Activated T-cell treated with anti-CD3 and anti-CD28 coated beads, Interleukin-2, amount 50 U/mL, for 48 hours (primary cell): ENCODE data around the gene AGR3.

ENCODE experiments used
- DNase-seq, 2 experiments: peaks; one replicate each; pipeline ENCODE4 v3.0.0-alpha.2; 2020

AGR3 gene

GRCh38 chr7:16818732-16819131 lies 63.1 kb downstream of the AGR3 start:
- no peak for DNase-seq

DNA sequence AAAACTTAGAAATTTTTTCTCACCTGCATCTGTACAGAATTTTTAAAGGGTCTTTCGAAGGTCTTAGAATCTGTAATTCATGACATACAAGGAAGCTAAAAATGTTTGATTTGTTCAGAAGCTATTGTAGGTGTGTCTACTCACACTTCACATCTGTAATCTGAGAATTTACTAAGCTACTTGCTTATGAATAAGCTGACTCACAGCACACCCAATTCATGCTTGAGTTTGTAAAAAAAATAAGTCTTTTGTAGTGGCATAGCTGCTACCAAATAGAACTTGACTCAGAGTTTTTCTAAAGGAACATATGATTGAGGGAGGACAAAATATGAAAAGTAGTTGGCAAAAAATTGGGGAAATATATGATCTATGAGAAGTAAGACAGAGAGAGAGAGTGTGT lies 64.2 kb downstream of the AGR3 start:
- DNase-seq = no peak

DNA sequence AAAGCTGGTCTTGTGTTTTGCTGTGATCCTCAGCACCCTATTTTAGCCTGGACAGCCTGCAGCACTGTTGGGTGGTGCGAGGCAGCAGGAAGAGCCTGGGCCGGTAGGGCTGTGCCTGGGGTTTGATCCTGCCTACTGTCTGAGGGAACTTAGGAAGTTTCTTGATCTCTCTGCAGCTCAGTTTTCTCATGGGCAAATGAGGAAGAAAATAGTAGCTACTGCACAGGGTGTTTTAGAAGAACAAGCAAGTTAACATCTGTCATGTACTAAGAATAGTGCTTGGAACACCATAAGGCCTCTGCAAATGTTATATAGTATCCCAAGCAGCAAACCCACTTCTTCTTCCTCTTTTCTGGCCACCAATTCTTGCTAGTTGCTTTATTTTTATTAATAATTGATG lies 65.0 kb downstream of the AGR3 start:
- DNase-seq = no peak

- no peak for DNase-seq
These were observed 66.8 kb downstream of the AGR3 start for GRCh38 chr7:16815001-16815400.

DNA sequence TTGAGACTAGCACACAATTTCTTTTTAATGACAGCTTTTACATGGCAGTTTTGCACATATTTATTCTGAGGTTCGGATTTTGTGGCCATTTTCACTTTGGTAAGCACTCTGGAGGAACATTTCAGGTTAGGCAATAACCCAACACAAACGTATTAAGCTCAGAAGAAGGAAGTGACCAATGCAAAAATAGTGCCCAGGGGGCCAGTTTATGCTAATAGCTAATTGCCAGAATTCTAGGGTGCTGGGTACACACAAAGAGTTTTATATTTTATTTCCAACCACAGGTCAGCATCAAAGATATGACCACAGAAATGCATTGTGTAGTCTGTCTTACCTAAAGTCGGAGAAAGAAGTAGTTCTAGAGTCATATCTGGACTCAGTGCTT lies 68.6 kb downstream of the AGR3 start:
- no peak for DNase-seq

- DNase-seq = no peak
These were observed 69.1 kb downstream of the AGR3 start for GRCh38 chr7:16812542-16813231.

DNA sequence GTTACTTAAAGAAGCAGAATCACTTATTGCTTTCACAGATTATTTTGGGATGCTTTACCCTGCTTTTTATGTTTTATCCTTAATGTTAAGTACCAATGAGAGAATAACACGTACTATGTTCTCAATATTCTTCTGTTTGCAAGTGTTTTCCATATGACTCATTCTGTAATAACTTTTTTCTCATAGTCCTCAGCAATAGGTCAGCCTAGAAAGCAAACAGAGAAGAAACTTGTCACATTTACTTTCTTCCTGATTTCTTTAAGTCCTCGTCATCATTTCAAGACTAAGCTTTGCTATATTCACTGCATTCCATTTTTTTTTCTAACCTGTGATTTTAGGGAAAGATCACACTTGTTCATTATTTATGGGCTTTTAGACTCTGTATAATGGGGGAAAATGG lies 70.2 kb downstream of the AGR3 start:
- DNase-seq = no peak

- DNase-seq = no peak
These were observed 71.2 kb downstream of the AGR3 start for GRCh38 chr7:16810573-16810972.

- DNase-seq = no peak
These were observed 71.7 kb downstream of the AGR3 start for GRCh38 chr7:16810112-16810511.
